GM21447 (cell line): ENCODE data around the gene TLDC2.
"Not testable (repeated sequence)": the region's sequence is repeated elsewhere in the genome, so short reads cannot be mapped to it uniquely, and the experiment has no call there.

Source experiments
- ATAC-seq: cut with Tn5 transposase; IDR thresholded peaks from one replicate; pipeline ENCODE4 v1.9.1; 2021; ENCODE audit not compliant: unreplicated experiment

Gene TLDC2

GRCh38 chr20:36875702-36876472 lies at the start of gene TLDC2:
Gene TLDC2 (plus strand): TSS chr20:36876138. CDS start chr20:36876175, 37 bp downstream.
- no peak for ATAC-seq

GRCh38 chr20:36826554-36827244 lies 49.2 kb upstream of the TLDC2 start:
- ATAC-seq = no peak

GRCh38 chr20:36827541-36828279 lies 48.2 kb upstream of the TLDC2 start:
- peak; percentile 88 for ATAC-seq

- ATAC-seq = no peak
Observed at GRCh38 chr20:36830791-36831691, 44.9 kb upstream of the TLDC2 start.

GRCh38 chr20:36832791-36833190 lies 43.1 kb upstream of the TLDC2 start:
- ATAC-seq = no peak

GRCh38 chr20:36833275-36834020 lies 42.5 kb upstream of the TLDC2 start:
- no peak for ATAC-seq

- ATAC-seq = no peak
Observed at GRCh38 chr20:36835025-36835424, 40.9 kb upstream of the TLDC2 start.

- peak; percentile 80 for ATAC-seq
Observed at GRCh38 chr20:36835453-36836198, 40.3 kb upstream of the TLDC2 start.

GRCh38 chr20:36836591-36837269 lies 39.2 kb upstream of the TLDC2 start:
- no peak for ATAC-seq

- ATAC-seq = not testable (repeated sequence)
Observed at GRCh38 chr20:36838376-36838775, 37.6 kb upstream of the TLDC2 start.

GRCh38 chr20:36839150-36839549 lies 36.8 kb upstream of the TLDC2 start:
- ATAC-seq = no peak

- ATAC-seq = not testable (repeated sequence)
Observed at GRCh38 chr20:36841030-36841429, 34.9 kb upstream of the TLDC2 start.

- no peak for ATAC-seq
Observed at GRCh38 chr20:36845288-36845971, 30.5 kb upstream of the TLDC2 start.

GRCh38 chr20:36847009-36847709 lies 28.8 kb upstream of the TLDC2 start:
- ATAC-seq = no peak

- ATAC-seq = no peak
Observed at GRCh38 chr20:36847710-36848040, 28.3 kb upstream of the TLDC2 start.

- no peak for ATAC-seq
Observed at GRCh38 chr20:36848078-36848660, 27.8 kb upstream of the TLDC2 start.

GRCh38 chr20:36848677-36849076 lies 27.3 kb upstream of the TLDC2 start:
- no peak for ATAC-seq
